Right renal cortex interstitium (tissue), 3 donors: ENCODE measurements around the gene LSAMP. TPM values are rescaled to one million over a fixed set of nuclear protein-coding genes. Genes with fewer than 3 reads are reported as not detected.
A peak's percentile ranks its signal among the peaks of the same experiment; 100 is the strongest.

Experiments used
- DNase-seq, 3 donors: peaks; one replicate each; pipeline ENCODE4 v3.0.0-alpha.2; 2013; ENCODE audit warnings: low read depth in 3 of 3, low spot score in 2 of 3
- polyA plus RNA-seq, 3 donors: library from polyadenylated mRNA; unstranded; fragments of 120-200 nt; gene quantifications; one replicate each; pipeline ENCODE4 v1.2.1, GENCODE V29; 2013; ENCODE audit not compliant: insufficient read length in 3 of 3

The LSAMP gene
- polyA plus RNA-seq = 10 to 100 TPM; 11.4 to 15.7 (median 12.8) TPM

GRCh38 chr3:116445311-116445841, at the start of gene LSAMP:
Gene LSAMP, minus strand, starts transcription at chr3:116445487.
- peak in 1 of 3 donors; percentile 18 for DNase-seq

- DNase-seq = no peak
Observed at GRCh38 chr3:116492379-116492778, 47.1 kb upstream of the LSAMP start.

DNA sequence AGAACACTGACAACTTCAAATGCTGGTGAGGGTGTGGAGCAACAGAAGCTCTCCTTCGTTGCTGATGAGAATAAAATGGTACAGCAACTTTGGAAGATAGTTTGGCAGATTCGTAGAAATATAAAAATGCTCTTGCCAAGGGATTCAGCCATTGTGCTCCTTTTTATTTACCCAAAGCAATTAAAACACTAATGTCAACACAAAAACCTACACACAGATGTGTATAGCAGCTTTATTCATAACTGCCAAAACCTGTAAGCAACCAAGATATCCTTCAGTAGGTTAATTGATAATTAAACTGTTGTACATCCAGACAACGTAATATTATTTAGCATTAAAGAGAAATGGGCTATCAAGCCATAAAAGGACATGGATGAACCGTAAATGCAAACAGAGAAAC, 37.8 kb upstream of the LSAMP start:
- DNase-seq = no peak

- no peak for DNase-seq
Observed at GRCh38 chr3:116476691-116477090, 31.4 kb upstream of the LSAMP start.

DNA sequence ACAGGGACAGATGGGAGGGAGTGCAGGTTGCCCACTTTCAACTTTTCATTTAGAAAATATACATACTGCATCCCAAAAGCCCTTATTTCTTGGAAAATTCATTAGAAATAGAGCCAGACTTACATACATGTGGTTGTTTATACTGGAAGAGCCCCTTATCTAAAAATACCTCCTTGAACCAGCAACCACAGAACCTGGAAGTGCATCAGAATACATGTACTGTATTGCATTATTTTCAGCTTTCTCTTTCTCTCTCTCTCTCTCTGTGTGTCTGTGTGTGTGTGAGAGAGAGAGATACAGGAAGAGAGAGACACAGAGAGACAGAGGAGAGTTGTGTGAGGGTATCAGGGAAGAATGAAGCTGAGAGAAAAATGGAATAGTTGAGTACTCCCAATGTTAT, 29.5 kb upstream of the LSAMP start:
- DNase-seq = no peak

DNA sequence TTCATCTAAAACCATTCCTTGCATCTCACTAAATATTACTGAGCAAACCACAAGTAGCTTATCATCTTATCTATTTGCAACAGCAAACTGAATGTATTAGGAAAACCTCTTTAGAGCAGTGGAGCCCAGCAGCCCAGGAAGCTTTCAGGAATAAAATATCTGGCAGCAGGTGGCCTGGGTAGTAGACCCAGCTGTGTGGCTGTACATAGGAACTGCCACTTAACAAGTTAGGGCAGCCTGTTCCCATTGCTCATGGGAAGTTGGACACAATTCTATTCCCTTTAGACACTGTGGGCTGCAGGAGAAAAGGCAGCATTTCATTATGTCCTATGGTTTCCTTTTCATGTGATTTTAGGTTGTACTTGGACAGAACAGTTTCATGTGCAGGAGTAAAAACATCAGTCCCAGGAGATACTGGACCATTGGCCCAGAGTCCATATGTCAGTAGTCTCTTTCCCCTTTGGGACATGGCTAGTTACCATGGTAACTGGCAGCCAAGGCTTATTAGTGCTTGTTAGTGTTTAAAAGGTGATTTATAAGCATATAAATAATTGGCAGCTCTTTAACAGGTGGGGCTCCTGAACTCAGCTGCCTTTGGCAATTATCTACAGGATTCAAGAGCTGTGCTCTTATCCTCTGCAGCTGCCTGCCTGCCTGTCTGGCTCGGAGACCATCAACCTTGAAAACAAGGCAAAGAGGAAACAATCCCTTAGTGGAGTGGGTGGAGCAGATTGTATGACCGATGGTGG, 28.9 kb upstream of the LSAMP start:
- DNase-seq = no peak

GRCh38 chr3:116473602-116474001, 28.3 kb upstream of the LSAMP start:
- DNase-seq = no peak

GRCh38 chr3:116470605-116471197, 25.4 kb upstream of the LSAMP start:
- DNase-seq = no peak

DNA sequence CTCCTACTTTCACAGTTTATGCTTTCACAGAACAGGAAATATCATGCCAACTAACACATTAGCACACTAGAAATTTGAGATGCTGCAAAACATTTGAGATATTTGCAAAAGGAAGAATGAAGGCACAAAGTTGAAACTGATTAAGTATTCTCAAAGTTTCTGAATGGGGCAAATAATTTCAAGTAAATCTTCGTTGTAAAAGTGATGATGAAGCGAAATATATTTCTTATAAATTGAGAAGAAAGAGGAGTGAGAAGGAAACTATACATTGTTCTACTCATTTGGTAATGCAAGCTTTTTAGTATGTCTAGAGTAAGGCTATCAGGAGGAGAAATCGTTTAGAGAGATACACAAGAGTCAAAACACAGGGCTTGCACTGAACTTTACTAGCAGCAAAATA, 24.3 kb upstream of the LSAMP start:
- DNase-seq = no peak

GRCh38 chr3:116464276-116464798, 19.1 kb upstream of the LSAMP start:
- DNase-seq = no peak

DNA sequence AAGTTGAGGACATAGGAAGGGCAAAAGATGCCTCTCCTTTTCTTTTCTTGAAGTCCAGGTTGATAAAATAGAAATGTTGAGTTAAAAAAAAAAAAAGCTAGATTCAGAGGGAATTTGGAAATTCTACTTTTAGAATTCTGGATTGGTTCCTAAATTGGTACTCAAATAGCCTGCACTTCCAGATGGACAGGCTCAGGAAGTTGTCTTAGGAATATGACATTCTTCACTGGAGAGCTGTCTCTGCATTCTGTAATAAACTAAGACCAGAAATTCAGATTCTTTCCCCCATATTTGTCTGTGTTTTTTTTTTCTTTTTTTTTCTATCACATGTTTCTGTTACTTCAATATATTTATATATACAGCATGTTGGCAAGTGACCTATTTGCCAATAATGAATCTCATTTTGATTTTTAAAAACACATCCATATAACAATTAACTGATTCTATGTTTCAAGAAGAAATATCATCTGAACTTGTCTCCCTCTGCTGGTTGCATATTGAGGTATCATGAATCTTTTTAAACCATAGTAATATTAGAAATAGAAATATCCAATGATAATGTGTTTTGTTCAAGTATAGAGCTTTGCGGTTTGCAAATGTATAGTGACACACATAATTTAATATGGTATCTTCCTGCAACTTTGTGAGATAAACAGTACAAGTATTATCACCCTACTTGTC, 8.5 kb upstream of the LSAMP start:
- no peak for DNase-seq

DNA sequence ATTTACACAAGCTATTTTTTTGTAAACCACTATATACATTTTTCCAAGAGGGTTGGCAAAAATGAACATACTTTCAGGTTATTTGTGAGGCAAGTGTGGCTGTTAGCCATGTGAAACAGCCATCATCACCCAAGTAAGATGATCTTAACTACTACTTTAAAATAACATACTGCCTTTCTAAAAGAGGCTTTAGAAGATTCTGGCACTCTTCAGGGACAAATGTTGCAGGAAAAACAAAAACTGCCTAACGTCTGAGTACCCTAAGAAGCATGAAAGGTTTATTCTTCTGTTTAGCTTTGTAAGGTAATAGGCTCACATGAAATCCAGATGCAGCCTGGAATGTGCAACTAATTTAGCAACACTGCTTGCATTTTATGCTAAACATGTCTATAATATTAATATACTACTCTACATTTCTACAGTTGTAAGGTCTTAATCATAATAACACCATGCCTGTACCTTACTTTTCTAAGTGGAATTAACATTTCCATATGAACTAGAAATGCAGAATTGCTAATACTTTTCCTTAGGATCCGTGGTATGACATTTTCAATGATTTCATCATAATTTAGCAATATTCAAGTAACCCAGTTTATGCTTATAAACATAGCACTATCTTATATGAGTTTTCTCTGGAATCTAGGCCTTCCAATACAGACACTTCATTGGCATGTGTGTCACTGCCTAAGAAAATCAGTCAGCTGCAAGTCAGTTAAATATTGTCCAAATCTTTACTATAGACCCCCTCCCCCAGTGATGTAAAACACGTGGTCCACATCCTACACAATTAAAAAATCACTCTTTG, 4.5 kb upstream of the LSAMP start:
- DNase-seq = no peak

DNA sequence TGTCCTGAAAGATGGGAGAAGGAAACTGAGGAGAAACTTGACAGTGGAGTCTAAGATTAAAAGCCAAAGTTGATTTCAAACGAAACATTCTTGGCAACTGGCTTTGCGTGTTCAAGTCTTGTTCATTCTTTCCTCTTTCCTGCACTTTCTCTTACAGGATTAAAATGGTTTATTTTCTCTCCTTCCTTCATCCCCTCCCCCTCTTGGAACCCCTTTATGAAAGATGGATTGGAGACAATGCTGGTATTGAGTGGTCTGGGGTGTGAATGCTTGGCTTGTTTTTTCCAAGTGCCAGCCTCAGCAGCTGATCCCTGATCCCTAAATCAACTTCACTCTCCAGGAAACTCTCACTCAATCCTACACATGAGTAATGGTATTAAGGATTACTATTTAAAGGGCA, 703 bp upstream of the LSAMP start:
- no peak for DNase-seq

DNA sequence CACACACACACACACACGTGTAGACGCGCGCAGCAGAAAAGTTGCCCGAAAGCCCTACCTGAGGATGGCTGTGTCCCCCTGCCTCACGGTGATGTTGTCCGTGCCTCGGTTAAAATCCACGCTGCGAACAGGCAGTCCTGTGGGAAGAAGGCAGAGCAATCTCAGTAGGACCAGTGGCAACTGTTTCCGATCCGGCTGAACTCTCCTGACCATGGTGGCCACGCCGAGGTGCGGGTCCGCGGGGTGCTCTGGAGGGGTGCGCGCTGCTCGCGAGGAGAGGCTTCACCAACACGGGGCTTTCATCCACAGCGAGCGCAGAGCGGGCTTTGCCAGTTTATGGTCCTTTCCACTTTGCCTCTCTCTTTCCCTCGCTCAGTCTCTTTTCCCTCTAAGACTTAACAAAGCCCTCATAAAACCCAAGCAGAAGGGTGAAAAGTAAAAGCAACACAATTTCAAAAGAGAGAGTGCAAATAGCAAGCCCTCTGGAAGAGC, 422 bp downstream of the LSAMP start:
- DNase-seq = peak in 1 of 3 donors; percentile 24

DNA sequence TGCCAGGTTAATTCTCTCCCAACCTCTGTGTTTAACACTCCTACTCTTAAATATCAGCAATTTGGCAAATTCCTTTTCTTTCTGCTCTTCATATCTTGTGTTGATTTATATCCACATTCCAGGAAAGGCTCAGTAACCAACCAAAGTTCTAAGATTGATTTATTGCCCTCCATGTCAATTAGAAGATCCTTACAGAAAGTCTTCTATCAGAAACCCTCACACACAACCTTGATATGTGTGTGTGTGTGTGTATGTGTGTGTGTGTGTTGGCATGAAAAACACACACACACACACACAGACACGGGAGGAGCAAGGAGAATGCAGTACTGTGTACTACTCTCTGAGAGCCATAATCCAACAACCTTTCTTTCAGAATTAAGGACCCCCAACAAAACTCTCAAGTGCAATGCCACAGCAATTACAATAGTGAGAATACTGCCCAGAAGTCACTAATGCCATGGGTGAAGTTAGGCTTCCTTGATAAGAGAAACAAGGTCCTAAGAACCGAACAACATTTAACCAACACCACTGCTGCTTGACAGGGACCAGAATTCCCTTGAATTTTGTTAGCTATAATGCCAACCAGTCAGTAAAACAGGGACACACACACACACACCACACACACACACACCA, 1.1 kb downstream of the LSAMP start:
- no peak for DNase-seq

DNA sequence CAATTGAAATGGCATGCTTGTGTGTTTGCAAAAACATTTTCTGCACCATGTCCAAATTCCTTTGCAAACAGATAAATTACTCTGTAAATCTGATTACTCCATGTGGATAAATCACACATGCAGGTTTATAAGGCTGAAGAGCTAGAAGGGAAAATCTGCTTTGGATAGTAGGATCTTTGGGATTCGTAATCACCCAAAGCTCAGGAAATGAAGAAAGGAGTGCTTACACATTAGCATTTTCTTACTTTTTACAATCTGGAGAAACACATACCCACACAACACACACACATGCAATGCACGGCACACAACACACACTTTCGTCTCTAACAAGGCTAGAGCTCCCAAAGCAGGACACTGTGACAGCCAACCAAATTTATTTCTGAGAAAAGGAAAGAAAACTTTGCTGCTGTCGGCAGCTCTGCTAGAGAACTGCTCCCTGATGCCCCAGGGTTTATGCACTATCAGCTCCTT, 2.1 kb downstream of the LSAMP start:
- DNase-seq = no peak

GRCh38 chr3:116442331-116443021, 2.8 kb downstream of the LSAMP start:
- DNase-seq = no peak

DNA sequence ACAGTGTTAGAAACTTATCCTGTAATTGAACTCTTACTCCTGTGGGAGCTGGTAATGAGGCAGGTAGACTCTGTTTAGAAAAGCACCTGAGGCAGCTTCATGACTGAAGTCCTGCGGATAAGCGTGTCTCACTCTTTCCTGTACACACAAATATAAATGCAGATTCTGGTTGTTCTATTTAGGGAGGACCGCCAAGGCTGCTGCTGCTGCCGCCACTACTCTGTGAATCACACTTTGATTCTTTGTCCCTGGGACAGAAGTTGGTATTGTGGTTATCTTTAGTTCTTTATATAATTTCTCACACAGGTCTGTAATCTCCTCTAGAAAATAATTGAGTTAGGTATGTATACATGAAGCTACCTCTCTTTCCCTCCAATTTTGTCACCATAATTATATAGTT, 3.6 kb downstream of the LSAMP start:
- no peak for DNase-seq

DNA sequence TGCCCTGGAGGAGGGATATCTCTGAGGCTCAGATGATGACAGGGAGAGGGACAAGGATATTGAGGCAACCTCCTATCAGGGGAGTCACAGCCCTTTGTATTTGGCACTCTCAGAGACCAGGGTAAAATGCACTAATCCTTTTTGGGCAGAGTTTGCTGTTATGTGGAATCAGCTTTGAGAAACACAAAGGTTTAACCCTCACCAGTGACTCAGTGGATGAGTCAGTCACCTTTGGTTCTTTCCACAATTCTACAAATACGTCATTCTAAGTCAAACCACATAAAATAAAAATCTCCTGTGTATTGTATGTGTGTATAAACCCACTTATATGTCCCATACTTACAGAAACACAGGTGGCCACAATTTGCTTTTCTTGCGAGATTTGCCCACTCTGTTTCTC, 5.1 kb downstream of the LSAMP start:
- DNase-seq = no peak
